Measurements from ENCODE around the gene LARGE1.

DNA sequence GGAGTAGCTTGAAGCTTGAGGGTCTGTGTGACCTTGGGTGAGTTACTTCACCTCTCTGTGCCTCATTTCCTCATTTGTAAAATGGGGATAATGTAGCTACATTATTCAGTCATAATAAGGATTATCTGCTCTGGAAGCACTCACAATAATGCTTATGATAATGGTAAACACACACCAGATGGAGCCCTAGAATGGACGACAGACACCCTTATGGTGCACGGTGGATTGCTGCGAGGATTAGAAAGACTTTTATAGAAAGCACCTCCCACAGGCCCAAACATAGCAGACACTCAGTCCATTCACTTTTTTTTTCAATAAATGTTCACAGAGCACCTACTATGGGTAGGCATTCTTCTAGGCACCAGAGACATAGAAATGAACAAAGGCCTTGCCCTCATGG, 53.8 kb downstream of the LARGE1 start:
- no peak for TF ChIP-seq POLR2AphosphoS5 (IDR thresholded peaks at IDR 0.05; ENCODE audit: low read depth)
- TF ChIP-seq, protein P1, sequence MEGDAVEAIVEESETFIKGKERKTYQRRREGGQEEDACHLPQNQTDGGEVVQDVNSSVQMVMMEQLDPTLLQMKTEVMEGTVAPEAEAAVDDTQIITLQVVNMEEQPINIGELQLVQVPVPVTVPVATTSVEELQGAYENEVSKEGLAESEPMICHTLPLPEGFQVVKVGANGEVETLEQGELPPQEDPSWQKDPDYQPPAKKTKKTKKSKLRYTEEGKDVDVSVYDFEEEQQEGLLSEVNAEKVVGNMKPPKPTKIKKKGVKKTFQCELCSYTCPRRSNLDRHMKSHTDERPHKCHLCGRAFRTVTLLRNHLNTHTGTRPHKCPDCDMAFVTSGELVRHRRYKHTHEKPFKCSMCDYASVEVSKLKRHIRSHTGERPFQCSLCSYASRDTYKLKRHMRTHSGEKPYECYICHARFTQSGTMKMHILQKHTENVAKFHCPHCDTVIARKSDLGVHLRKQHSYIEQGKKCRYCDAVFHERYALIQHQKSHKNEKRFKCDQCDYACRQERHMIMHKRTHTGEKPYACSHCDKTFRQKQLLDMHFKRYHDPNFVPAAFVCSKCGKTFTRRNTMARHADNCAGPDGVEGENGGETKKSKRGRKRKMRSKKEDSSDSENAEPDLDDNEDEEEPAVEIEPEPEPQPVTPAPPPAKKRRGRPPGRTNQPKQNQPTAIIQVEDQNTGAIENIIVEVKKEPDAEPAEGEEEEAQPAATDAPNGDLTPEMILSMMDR (IDR thresholded peaks at IDR 0.05; ENCODE audit: insufficient read depth, low read length), result no peak
- TF ChIP-seq GABPA (IDR thresholded peaks at IDR 0.05; ENCODE audit: low read depth), result no peak
- TF ChIP-seq, protein P2, sequence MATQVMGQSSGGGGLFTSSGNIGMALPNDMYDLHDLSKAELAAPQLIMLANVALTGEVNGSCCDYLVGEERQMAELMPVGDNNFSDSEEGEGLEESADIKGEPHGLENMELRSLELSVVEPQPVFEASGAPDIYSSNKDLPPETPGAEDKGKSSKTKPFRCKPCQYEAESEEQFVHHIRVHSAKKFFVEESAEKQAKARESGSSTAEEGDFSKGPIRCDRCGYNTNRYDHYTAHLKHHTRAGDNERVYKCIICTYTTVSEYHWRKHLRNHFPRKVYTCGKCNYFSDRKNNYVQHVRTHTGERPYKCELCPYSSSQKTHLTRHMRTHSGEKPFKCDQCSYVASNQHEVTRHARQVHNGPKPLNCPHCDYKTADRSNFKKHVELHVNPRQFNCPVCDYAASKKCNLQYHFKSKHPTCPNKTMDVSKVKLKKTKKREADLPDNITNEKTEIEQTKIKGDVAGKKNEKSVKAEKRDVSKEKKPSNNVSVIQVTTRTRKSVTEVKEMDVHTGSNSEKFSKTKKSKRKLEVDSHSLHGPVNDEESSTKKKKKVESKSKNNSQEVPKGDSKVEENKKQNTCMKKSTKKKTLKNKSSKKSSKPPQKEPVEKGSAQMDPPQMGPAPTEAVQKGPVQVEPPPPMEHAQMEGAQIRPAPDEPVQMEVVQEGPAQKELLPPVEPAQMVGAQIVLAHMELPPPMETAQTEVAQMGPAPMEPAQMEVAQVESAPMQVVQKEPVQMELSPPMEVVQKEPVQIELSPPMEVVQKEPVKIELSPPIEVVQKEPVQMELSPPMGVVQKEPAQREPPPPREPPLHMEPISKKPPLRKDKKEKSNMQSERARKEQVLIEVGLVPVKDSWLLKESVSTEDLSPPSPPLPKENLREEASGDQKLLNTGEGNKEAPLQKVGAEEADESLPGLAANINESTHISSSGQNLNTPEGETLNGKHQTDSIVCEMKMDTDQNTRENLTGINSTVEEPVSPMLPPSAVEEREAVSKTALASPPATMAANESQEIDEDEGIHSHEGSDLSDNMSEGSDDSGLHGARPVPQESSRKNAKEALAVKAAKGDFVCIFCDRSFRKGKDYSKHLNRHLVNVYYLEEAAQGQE (IDR thresholded peaks at IDR 0.05; ENCODE audit: insufficient replicate concordance, low read depth), result no peak
- no peak for TF ChIP-seq SPI1 (IDR thresholded peaks at IDR 0.05; ENCODE audit: borderline replicate concordance, low read depth)
